K562 (cell line): Measurements from ENCODE around the gene DYSF. TPM values are rescaled to one million over a fixed set of nuclear protein-coding genes. Genes with fewer than 3 reads are reported as not detected.

ENCODE experiments used
- CBFA2T3 ChIP-seq: fragments of 450-650 bp; IDR thresholded peaks from 2 replicates; pipeline ENCODE4 v1.6.1; 2017
- CBX2 ChIP-seq: fragments of 200-600 bp; sonication (generic); IDR thresholded peaks from one replicate; pipeline ENCODE4 v1.6.1; 2012; ENCODE audit warnings: mild to moderate bottlenecking, low read length, inconsistent platforms; ENCODE audit not compliant: insufficient read depth, poor library complexity, severe bottlenecking
- HDAC1 ChIP-seq, 2 experiments: fragments of 450-650 bp; IDR thresholded peaks; 2 replicates each; pipeline ENCODE4 v1.6.1; 2016 to 2017; ENCODE audit warnings: inconsistent platforms in 1 of 2, mild to moderate bottlenecking in 1 of 2, moderate library complexity in 1 of 2
- KDM2B ChIP-seq: fragments of 250-450 bp; sonication (Bioruptor Pico); IDR thresholded peaks from 2 replicates; pipeline ENCODE4 v1.8.0; 2021; ENCODE audit warnings: mild to moderate bottlenecking, moderate library complexity
- KDM5B ChIP-seq: fragments of 200-600 bp; sonication (generic); IDR thresholded peaks from 2 replicates; pipeline ENCODE4 v1.6.1; 2012; ENCODE audit warnings: low read depth, mild to moderate bottlenecking, moderate library complexity, low read length, control low read depth, inconsistent platforms; ENCODE audit not compliant: insufficient replicate concordance
- MIER1 ChIP-seq: fragments of 450-650 bp; IDR thresholded peaks from 2 replicates; pipeline ENCODE4 v1.6.1; 2016; ENCODE audit warnings: antibody characterized with exemption, mild to moderate bottlenecking, low read depth
- MTA3 ChIP-seq: fragments of 450-650 bp; formaldehyde crosslinking; IDR thresholded peaks from 2 replicates; pipeline ENCODE4 v1.6.1; 2017; ENCODE audit warnings: mild to moderate bottlenecking, borderline replicate concordance
- NBN ChIP-seq: fragments of 450-650 bp; IDR thresholded peaks from 2 replicates; pipeline ENCODE4 v1.6.1; 2016; ENCODE audit warnings: low read depth, mild to moderate bottlenecking
- NFIC ChIP-seq: fragments of 450-650 bp; IDR thresholded peaks from 2 replicates; pipeline ENCODE4 v1.6.1; 2017; ENCODE audit warnings: mild to moderate bottlenecking, inconsistent platforms
- NR2C1 ChIP-seq, 2 experiments: fragments of 450-650 bp; IDR thresholded peaks; 2 replicates each; pipeline ENCODE4 v1.6.1; 2017; ENCODE audit warnings: mild to moderate bottlenecking in 2 of 2, antibody characterized with exemption in 1 of 2, inconsistent platforms in 1 of 2, missing compliant biosample characterization in 1 of 2, missing genetic modification characterization in 1 of 2
- SNIP1 ChIP-seq: fragments of 450-650 bp; IDR thresholded peaks from 2 replicates; pipeline ENCODE4 v1.7.1; 2017; ENCODE audit warnings: low read depth, mild to moderate bottlenecking
- SOX6 ChIP-seq: fragments of 450-650 bp; IDR thresholded peaks from 2 replicates; pipeline ENCODE4 v1.6.1; 2014; ENCODE audit warnings: mild to moderate bottlenecking
- SPI1 ChIP-seq: IDR thresholded peaks from 2 replicates; pipeline ENCODE4 v1.6.1; 2011; ENCODE audit warnings: low read depth, low read length, control low read depth, borderline replicate concordance
- USF2 ChIP-seq: sonication (generic); formaldehyde crosslinking; IDR thresholded peaks from 2 replicates; pipeline ENCODE4 v1.5.0; 2020; ENCODE audit warnings: missing genetic modification reagents
- YY1 ChIP-seq, 3 experiments: IDR thresholded peaks; 2 replicates each; pipeline ENCODE4 v1.6.1; 2011; ENCODE audit warnings: low read length in 2 of 3, mild to moderate bottlenecking in 2 of 3, moderate library complexity in 2 of 3, borderline replicate concordance in 1 of 3, control low read depth in 1 of 3, low read depth in 1 of 3; ENCODE audit not compliant: insufficient read depth in 3 of 3, insufficient replicate concordance in 2 of 3, control insufficient read depth in 1 of 3, insufficient read length in 1 of 3; ENCODE audit errors: extremely low read depth in 1 of 3
- ZNF253 ChIP-seq: fragments of 250-450 bp; sonication (Bioruptor Pico); conservative IDR thresholded peaks from 2 replicates; pipeline ENCODE4 v1.6.1; 2021; ENCODE audit warnings: mild to moderate bottlenecking
- ZNF280B ChIP-seq: fragments of 250-450 bp; sonication (Bioruptor Pico); IDR thresholded peaks from 2 replicates; pipeline ENCODE4 v1.5.1; 2021; ENCODE audit warnings: mild to moderate bottlenecking
- ZNF79 ChIP-seq: fragments of 250-450 bp; sonication (Bioruptor Pico); IDR thresholded peaks from 2 replicates; pipeline ENCODE4 v1.4.0; 2020; ENCODE audit warnings: low read depth, mild to moderate bottlenecking, moderate library complexity
- polyA plus RNA-seq, 8 experiments: library from polyadenylated mRNA; depleted of rRNA in 4 of 8; stranded (reverse) in 5 of 8; unstranded in 3 of 8; fragments of >200 nt; fragmentation: Nextera tagmentation in 2 of 8; fragmentation: Illumina TruSeq in 1 of 8; extraction: Ambion mirVana in 2 of 8; extraction: Trizol in 1 of 8; gene quantifications; 2 replicates each; pipeline versions ENCODE4 v1.2.1 to v1.2.3, GENCODE V29; 2011 to 2014; ENCODE audit warnings: inconsistent platforms in 1 of 8, missing spikeins in 1 of 8
- total RNA-seq, 7 experiments: library from RNA; depleted of rRNA in 6 of 7; stranded (reverse); fragments of >200 nt in 6 of 7; fragmentation: Illumina TruSeq in 2 of 7; extraction: Trizol in 2 of 7; gene quantifications; 2 replicates each; pipeline versions ENCODE4 v1.2.1 to v1.2.3, GENCODE V29; 2011 to 2021; ENCODE audit warnings: low replicate concordance in 1 of 7
- TF ChIP-seq, protein P1 (sequence below): fragments of 250-450 bp; sonication (Bioruptor Pico); IDR thresholded peaks from 2 replicates; pipeline ENCODE4 v1.4.0; 2020

The DYSF gene
- total and polyA plus RNA-seq, 9 of the 15 experiments (the other 6 are each of a cell fraction or from before 2014, with no cell fraction given): 0.01 to 0.80 (median 0.29) TPM

DNA sequence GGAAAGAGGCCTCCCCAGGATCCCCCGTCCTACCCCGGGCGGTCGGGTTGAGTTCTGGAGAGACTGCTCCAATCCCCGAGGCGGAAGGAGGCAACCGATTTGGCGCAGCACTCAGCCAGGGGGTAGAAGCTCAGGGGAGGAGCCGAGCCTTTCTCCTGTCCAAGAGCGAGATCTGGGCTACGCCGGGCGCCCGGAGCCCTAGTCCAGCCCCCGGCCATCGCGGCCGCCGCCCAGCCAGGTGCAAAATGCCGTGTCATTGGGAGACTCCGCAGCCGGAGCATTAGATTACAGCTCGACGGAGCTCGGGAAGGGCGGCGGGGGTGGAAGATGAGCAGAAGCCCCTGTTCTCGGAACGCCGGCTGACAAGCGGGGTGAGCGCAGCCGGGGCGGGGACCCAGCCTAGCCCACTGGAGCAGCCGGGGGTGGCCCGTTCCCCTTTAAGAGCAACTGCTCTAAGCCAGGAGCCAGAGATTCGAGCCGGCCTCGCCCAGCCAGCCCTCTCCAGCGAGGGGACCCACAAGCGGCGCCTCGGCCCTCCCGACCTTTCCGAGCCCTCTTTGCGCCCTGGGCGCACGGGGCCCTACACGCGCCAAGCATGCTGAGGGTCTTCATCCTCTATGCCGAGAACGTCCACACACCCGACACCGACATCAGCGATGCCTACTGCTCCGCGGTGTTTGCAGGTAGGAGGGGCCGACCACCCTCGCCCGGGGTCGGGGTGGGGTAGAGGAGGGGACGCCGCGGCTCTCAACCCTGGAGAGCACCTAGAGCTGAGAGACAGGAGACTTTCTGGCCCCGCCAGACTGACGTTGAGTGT, at the start of gene DYSF (continued):
- TF ChIP-seq, protein P1, sequence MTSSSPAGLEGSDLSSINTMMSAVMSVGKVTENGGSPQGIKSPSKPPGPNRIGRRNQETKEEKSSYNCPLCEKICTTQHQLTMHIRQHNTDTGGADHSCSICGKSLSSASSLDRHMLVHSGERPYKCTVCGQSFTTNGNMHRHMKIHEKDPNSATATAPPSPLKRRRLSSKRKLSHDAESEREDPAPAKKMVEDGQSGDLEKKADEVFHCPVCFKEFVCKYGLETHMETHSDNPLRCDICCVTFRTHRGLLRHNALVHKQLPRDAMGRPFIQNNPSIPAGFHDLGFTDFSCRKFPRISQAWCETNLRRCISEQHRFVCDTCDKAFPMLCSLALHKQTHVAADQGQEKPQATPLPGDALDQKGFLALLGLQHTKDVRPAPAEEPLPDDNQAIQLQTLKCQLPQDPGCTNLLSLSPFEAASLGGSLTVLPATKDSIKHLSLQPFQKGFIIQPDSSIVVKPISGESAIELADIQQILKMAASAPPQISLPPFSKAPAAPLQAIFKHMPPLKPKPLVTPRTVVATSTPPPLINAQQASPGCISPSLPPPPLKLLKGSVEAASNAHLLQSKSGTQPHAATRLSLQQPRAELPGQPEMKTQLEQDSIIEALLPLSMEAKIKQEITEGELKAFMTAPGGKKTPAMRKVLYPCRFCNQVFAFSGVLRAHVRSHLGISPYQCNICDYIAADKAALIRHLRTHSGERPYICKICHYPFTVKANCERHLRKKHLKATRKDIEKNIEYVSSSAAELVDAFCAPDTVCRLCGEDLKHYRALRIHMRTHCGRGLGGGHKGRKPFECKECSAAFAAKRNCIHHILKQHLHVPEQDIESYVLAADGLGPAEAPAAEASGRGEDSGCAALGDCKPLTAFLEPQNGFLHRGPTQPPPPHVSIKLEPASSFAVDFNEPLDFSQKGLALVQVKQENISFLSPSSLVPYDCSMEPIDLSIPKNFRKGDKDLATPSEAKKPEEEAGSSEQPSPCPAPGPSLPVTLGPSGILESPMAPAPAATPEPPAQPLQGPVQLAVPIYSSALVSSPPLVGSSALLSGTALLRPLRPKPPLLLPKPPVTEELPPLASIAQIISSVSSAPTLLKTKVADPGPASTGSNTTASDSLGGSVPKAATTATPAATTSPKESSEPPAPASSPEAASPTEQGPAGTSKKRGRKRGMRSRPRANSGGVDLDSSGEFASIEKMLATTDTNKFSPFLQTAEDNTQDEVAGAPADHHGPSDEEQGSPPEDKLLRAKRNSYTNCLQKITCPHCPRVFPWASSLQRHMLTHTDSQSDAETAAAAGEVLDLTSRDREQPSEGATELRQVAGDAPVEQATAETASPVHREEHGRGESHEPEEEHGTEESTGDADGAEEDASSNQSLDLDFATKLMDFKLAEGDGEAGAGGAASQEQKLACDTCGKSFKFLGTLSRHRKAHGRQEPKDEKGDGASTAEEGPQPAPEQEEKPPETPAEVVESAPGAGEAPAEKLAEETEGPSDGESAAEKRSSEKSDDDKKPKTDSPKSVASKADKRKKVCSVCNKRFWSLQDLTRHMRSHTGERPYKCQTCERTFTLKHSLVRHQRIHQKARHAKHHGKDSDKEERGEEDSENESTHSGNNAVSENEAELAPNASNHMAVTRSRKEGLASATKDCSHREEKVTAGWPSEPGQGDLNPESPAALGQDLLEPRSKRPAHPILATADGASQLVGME (CRISPR knock-in tag): no peak
- TF ChIP-seq ZNF280B (no peak), KDM2B (CRISPR knock-in tag) (peak; percentile 29; the same call in 1 of the 2 replicates), NBN (no peak), SNIP1 (peak; percentile 60), SOX6 (peak; percentile 40; the same call in 1 of the 2 replicates), SPI1 (no peak), KDM5B (peak; percentile 35), ZNF253 (no peak), NFIC (peak; percentile 39; the same call in 1 of the 2 replicates), YY1 (IDR thresholded peaks at IDR 0.05; ENCODE audit: borderline replicate concordance in 1 of 3, control insufficient read depth in 1 of 3, extremely low read depth in 1 of 3, insufficient read depth in 3 of 3, insufficient read length in 1 of 3, insufficient replicate concordance in 2 of 3, low read depth in 1 of 3, low read length in 2 of 3) (peak in 2 of 3 experiments; percentile 72 to 82), CBX2 (no peak), HDAC1 (IDR thresholded peaks at IDR 0.05) (peak in 1 of 2 experiments; percentile 47; a peak in 1 of 4 replicates), MTA3 (peak; percentile 68), ZNF79 (no peak), NR2C1 (IDR thresholded peaks at IDR 0.05) (no peak), NR2C1 (tag; IDR thresholded peaks at IDR 0.05) (no peak), CBFA2T3 (peak; percentile 77), MIER1 (no peak), USF2 (CRISPR knock-in tag) (no peak)
